CD4-positive, alpha-beta T cell (primary cell): ENCODE results near the gene REC114. TPM values are rescaled to one million over a fixed set of nuclear protein-coding genes. Genes with fewer than 3 reads are reported as not detected.
A peak's percentile ranks its signal among the peaks of the same experiment; 100 is the strongest.
"Not testable (repeated sequence)": the region's sequence is repeated elsewhere in the genome, so short reads cannot be mapped to it uniquely, and the experiment has no call there.

ENCODE experiments used
- ATAC-seq: fragments of 200-7000 bp; cut with Tn5 transposase; one replicate; pipeline ENCODE4 v1.10.0; 2022; ENCODE audit warnings: mild to moderate bottlenecking; ENCODE audit not compliant: poor library complexity
- CTCF ChIA-PET: fragments of 350-600 bp; sonication (Branson Sonifier 250); formaldehyde crosslinking; loops from one replicate; lab custom pipeline; 2021; ENCODE audit warnings: antibody characterized with exemption, inconsistent platforms; lab: Charles Lee
- POLR2A ChIA-PET: fragments of 350-600 bp; sonication (Branson Sonifier 250); formaldehyde crosslinking; loops from one replicate; lab custom pipeline; 2021; ENCODE audit warnings: antibody characterized with exemption, inconsistent platforms; lab: Charles Lee
- DNase-seq, 14 experiments: peaks; one replicate each; pipeline ENCODE4 v3.0.0-alpha.2; 2013 to 2020; ENCODE audit warnings: mixed read lengths in 2 of 14
- H3K27ac ChIP-seq, 2 donors: one replicate each; pipeline versions ENCODE4 v1.5.1 to v1.7.0; 2013; ENCODE audit warnings: low read length in 2 of 2, low read depth in 1 of 2, mild to moderate bottlenecking in 1 of 2
- H3K27me3 ChIP-seq, 2 experiments: 1 replicate in 1 of 2; 2 replicates in 1 of 2; pipeline versions ENCODE4 v1.6.1 to v1.7.0; 2013; ENCODE audit warnings: low read length in 2 of 2, control low read depth in 1 of 2, mild to moderate bottlenecking in 1 of 2, moderate library complexity in 1 of 2; ENCODE audit not compliant: insufficient read depth in 2 of 2, control insufficient read depth in 1 of 2
- H3K36me3 ChIP-seq: one replicate; pipeline ENCODE4 v1.6.1; 2013; ENCODE audit warnings: low read length, control low read depth; ENCODE audit not compliant: insufficient read depth
- H3K4me1 ChIP-seq: one replicate; pipeline ENCODE4 v1.6.1; 2013; ENCODE audit warnings: low read length, control low read depth; ENCODE audit not compliant: insufficient read depth
- H3K4me3 ChIP-seq: one replicate; pipeline ENCODE4 v1.5.1; 2013; ENCODE audit warnings: mild to moderate bottlenecking, low read length, moderate library complexity
- H3K9me3 ChIP-seq, 2 experiments: 1 replicate in 1 of 2; 2 replicates in 1 of 2; pipeline versions ENCODE4 v1.6.1 to v1.7.0; 2013; ENCODE audit warnings: low read length in 2 of 2, mild to moderate bottlenecking in 2 of 2, control low read depth in 1 of 2, moderate library complexity in 1 of 2; ENCODE audit not compliant: control insufficient read depth in 1 of 2, insufficient read depth in 1 of 2
- H3K27ac Mint-ChIP-seq: one replicate; pipeline ENCODE4 v1.8.0; 2020; ENCODE audit warnings: mixed read lengths
- H3K27me3 Mint-ChIP-seq: one replicate; pipeline ENCODE4 v1.8.0; 2021; ENCODE audit warnings: mixed read lengths
- H3K36me3 Mint-ChIP-seq: one replicate; pipeline ENCODE4 v1.8.0; 2021; ENCODE audit warnings: low read depth, mixed read lengths
- H3K4me1 Mint-ChIP-seq: one replicate; pipeline ENCODE4 v1.8.0; 2021; ENCODE audit warnings: low read depth, mixed read lengths
- H3K4me3 Mint-ChIP-seq: one replicate; pipeline ENCODE4 v1.8.0; 2020; ENCODE audit warnings: mild to moderate bottlenecking, mixed read lengths
- H3K9me3 Mint-ChIP-seq: one replicate; pipeline ENCODE4 v1.8.0; 2020; ENCODE audit warnings: mixed read lengths
- CTCF ChIP-seq: fragments of 200-600 bp; IDR thresholded peaks from one replicate; pipeline ENCODE4 v1.8.0; 2022; ENCODE audit warnings: antibody characterized with exemption, mild to moderate bottlenecking
- intact Hi-C, 2 experiments: fragments of 100-400 bp; cut with DNase I in 1 of 2; cut with micrococcal nuclease in 1 of 2; formaldehyde crosslinking; loops; one replicate each; pipeline versions ENCODE4 v1.15.1 to v1.9.0; 2023 to 2025; cut with DNase I, micrococcal nuclease
- total RNA-seq, 174 experiments: library from RNA in 2 of 174; stranded (reverse) in 2 of 174; gene quantifications; one replicate each; pipeline ENCODE4 v1.2.3 and lab custom pipeline; 2021 to 2026

Gene REC114
- total RNA-seq, 2 experiments from 2014 or later: not detected

- POLR2A ChIA-PET: no interaction called here
- no peaks in the 10 kb centered on the region for H3K36me3 Mint-ChIP-seq
- ATAC-seq: no peak
Observed at GRCh38 chr15:73482166-73482565, 39.2 kb downstream of the REC114 start.

DNA sequence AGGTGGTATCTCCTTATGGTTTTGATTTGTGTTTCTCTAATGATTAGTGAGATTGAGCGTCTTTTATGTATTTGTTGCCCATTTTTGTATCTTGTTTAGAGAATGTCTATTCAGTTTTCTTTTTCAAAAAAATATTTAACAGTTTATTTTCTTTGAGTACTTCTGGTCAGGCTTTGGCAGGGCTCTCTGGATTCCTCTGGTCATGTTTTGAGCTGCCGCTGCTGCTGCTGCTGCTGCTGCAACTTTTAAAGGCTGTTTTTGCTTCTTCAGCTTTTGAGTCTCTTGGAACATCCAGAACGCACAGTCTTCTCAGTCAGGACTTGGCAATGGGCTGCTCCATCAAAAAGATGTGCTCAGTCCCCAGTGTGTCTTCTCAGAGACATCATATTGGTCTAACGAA is 40.1 kb downstream of the REC114 start:
- ATAC-seq: no peak
- intact Hi-C loops: no loop called here
- H3K36me3 Mint-ChIP-seq: no peaks in the 10 kb centered on the region

More at GRCh38 chr15:73482166-73482565, 39.2 kb downstream of the REC114 start:
- CTCF ChIA-PET: no interaction called here
- Mint-ChIP-seq H3K9me3 (peaks cover 5% of the 10 kb centered on the region), H3K4me3 (no peak overlapping the region), H3K4me1 (no peaks in the 10 kb centered on the region), H3K27me3 (peaks cover 22% of the 10 kb centered on the region), H3K27ac (no peak overlapping the region)
- intact Hi-C loops: no loop called here
- Histone ChIP-seq H3K27ac (no peak overlapping the region), H3K9me3 (no peaks in the 10 kb centered on the region), H3K4me3 (no peak overlapping the region), H3K4me1 (no peaks in the 10 kb centered on the region), H3K27me3 (no peaks in the 10 kb centered on the region), H3K36me3 (no peaks in the 10 kb centered on the region)
- no peak for TF ChIP-seq CTCF
- peak in 1 of 14 experiments; percentile 3 for DNase-seq

GRCh38 chr15:73485372-73485771 is 42.4 kb downstream of the REC114 start:
- H3K4me3 ChIP-seq: no peak overlapping the region
- ATAC-seq: no peak
- no peaks in the 10 kb centered on the region for H3K9me3 ChIP-seq
- DNase-seq: no peak
- H3K4me3 Mint-ChIP-seq: no peak overlapping the region
- H3K4me1 Mint-ChIP-seq: no peaks in the 10 kb centered on the region
- POLR2A ChIA-PET: no interaction called here
- no peak overlapping the region for H3K27ac ChIP-seq
- peaks cover 13% of the 10 kb centered on the region for H3K27me3 Mint-ChIP-seq
- CTCF ChIA-PET: no interaction called here
- H3K27me3 ChIP-seq: no peaks in the 10 kb centered on the region
- no peak overlapping the region for H3K27ac Mint-ChIP-seq
- H3K4me1 ChIP-seq: no peaks in the 10 kb centered on the region
- peaks cover 2% of the 10 kb centered on the region for H3K9me3 Mint-ChIP-seq
- intact Hi-C loops: no loop called here
- no peaks in the 10 kb centered on the region for H3K36me3 ChIP-seq
- no peaks in the 10 kb centered on the region for H3K36me3 Mint-ChIP-seq
- no peak for TF ChIP-seq CTCF

More for the DNA sequence above, 40.1 kb downstream of the REC114 start:
- Histone ChIP-seq H3K4me1 (no peaks in the 10 kb centered on the region), H3K4me3 (no peak overlapping the region), H3K36me3 (no peaks in the 10 kb centered on the region), H3K27ac (no peak overlapping the region), H3K27me3 (no peaks in the 10 kb centered on the region), H3K9me3 (no peaks in the 10 kb centered on the region)
- CTCF ChIA-PET: no interaction called here
- POLR2A ChIA-PET: no interaction called here
- H3K4me3 Mint-ChIP-seq: no peak overlapping the region
- no peak for DNase-seq
- no peak overlapping the region for H3K27ac Mint-ChIP-seq
- peaks cover 22% of the 10 kb centered on the region for H3K27me3 Mint-ChIP-seq
- TF ChIP-seq CTCF: no peak
- no peaks in the 10 kb centered on the region for H3K4me1 Mint-ChIP-seq
- peaks cover 5% of the 10 kb centered on the region for H3K9me3 Mint-ChIP-seq

- H3K4me1 ChIP-seq, intact Hi-C loops, ATAC-seq, POLR2A ChIA-PET, H3K9me3 Mint-ChIP-seq, H3K27ac Mint-ChIP-seq, H3K27me3 ChIP-seq, H3K36me3 Mint-ChIP-seq, H3K4me3 Mint-ChIP-seq, CTCF ChIA-PET, H3K4me1 Mint-ChIP-seq, H3K27ac ChIP-seq, H3K4me3 ChIP-seq, H3K36me3 ChIP-seq, DNase-seq, H3K9me3 ChIP-seq: not testable (repeated sequence)
- peaks cover 13% of the 10 kb centered on the region for H3K27me3 Mint-ChIP-seq
Observed at GRCh38 chr15:73485885-73486284, 42.9 kb downstream of the REC114 start.
